K562 (cell line): ENCODE results near the gene MBD4. TPM values are rescaled to one million over a fixed set of nuclear protein-coding genes. Genes with fewer than 3 reads are reported as not detected.

Source experiments
- ATAC-seq: fragments of 200-7000 bp; cut with Tn5 transposase; 3 replicates; pipeline ENCODE4 v1.9.1; 2020; ENCODE audit warnings: moderate library complexity
- BruUV-seq: library from RNA; stranded (reverse); fragments of 400-500 nt; replicated peaks from 2 replicates; lab custom pipeline; 2021; lab: Mats Ljungman, UMichigan
- CTCF ChIA-PET: fragments of 300-600 bp; formaldehyde crosslinking; extraction: SDS; loops from one replicate; lab custom pipeline; 2021; ENCODE audit warnings: low intra/inter-chr PET ratio; lab: Yijun Ruan, JAX
- POLR2A ChIA-PET: fragments of 300-600, 350-650 bp; sonication (Branson Sonifier 250); formaldehyde crosslinking; extraction: SDS; loops from one replicate; lab custom pipeline; 2021; ENCODE audit warnings: antibody characterized with exemption, inconsistent platforms; lab: Yijun Ruan, JAX
- DNase-seq, 4 experiments: peaks; one replicate each; pipeline versions ENCODE4 v3.0.0 to v3.0.0-alpha.2; 2011 to 2018; ENCODE audit warnings: low spot score in 3 of 4, mixed read lengths in 3 of 4; ENCODE audit errors: extremely low read depth in 1 of 4
- FAIRE-seq: peaks from 2 replicates; lab custom pipeline; 2011; peaks lifted over from hg19 to GRCh38; lab: Jason Lieb, UNC
- H2AFZ ChIP-seq: 2 replicates; pipeline ENCODE4 v1.6.0; 2011; ENCODE audit warnings: low read depth, low read length, control low read depth, inconsistent platforms
- H3K27ac ChIP-seq: fragments of 200-600 bp; 3 replicates; pipeline ENCODE4 v1.8.0; 2011; ENCODE audit warnings: low read depth, mild to moderate bottlenecking, control low read depth, inconsistent platforms, low read length, moderate library complexity, mixed read lengths; ENCODE audit errors: extremely low read depth
- H3K27me3 ChIP-seq, 2 experiments: fragments of 300-600 bp in 1 of 2; 2 replicates in 1 of 2; 3 replicates in 1 of 2; pipeline versions ENCODE4 v1.6.0 to v1.8.0; 2011; ENCODE audit warnings: inconsistent platforms in 2 of 2, low read length in 2 of 2, mild to moderate bottlenecking in 1 of 2, mixed read lengths in 1 of 2, moderate library complexity in 1 of 2; ENCODE audit not compliant: control insufficient read depth in 2 of 2, insufficient read depth in 2 of 2
- H3K36me3 ChIP-seq: fragments of 300-600 bp; 3 replicates; pipeline ENCODE4 v1.8.0; 2011; ENCODE audit warnings: mild to moderate bottlenecking, low read length, inconsistent platforms; ENCODE audit not compliant: control insufficient read depth, insufficient read depth
- H3K4me1 ChIP-seq, 2 experiments: fragments of 200-600 bp in 1 of 2; replicated peaks in 1 of 2; 2 replicates in 1 of 2; 3 replicates in 1 of 2; pipeline versions ENCODE4 v1.5.1 to v1.8.0; 2011; ENCODE audit warnings: inconsistent platforms in 2 of 2, low read length in 2 of 2, mild to moderate bottlenecking in 1 of 2, mixed read lengths in 1 of 2, moderate library complexity in 1 of 2; ENCODE audit not compliant: control insufficient read depth in 2 of 2, insufficient read depth in 2 of 2
- H3K4me2 ChIP-seq: 2 replicates; pipeline ENCODE4 v1.6.1; 2011; ENCODE audit warnings: low read length, control low read depth, inconsistent platforms, mixed read lengths; ENCODE audit not compliant: insufficient read depth
- H3K4me3 ChIP-seq: fragments of 200-600 bp; sonication (generic), shearing (Covaris generic); 2 replicates; pipeline ENCODE4 v1.5.1; 2016; ENCODE audit warnings: control low read depth, inconsistent platforms
- H3K79me2 ChIP-seq: fragments of 200-600 bp; 3 replicates; pipeline ENCODE4 v1.8.0; 2011; ENCODE audit warnings: low read length, inconsistent platforms; ENCODE audit not compliant: control insufficient read depth, insufficient read depth
- H3K9ac ChIP-seq, 2 experiments: 2 replicates each; pipeline versions ENCODE4 v1.6.0 to v1.6.1; 2011; ENCODE audit warnings: low read depth in 2 of 2, low read length in 2 of 2, control low read depth in 1 of 2, inconsistent platforms in 1 of 2, mild to moderate bottlenecking in 1 of 2, mixed read lengths in 1 of 2; ENCODE audit not compliant: insufficient read depth in 1 of 2
- H3K9me1 ChIP-seq: one replicate; pipeline ENCODE4 v1.6.0; 2011; ENCODE audit warnings: inconsistent platforms, mild to moderate bottlenecking, low read length, moderate library complexity; ENCODE audit not compliant: control insufficient read depth, insufficient read depth
- H3K9me3 ChIP-seq: replicated peaks from 2 replicates; pipeline ENCODE4 v1.5.1; 2011; ENCODE audit warnings: low read depth, low read length, inconsistent platforms; ENCODE audit not compliant: control insufficient read depth, insufficient read depth
- H4K20me1 ChIP-seq: replicated peaks from 2 replicates; pipeline ENCODE4 v1.6.1; 2011; ENCODE audit warnings: low read length, inconsistent platforms, mixed read lengths; ENCODE audit not compliant: control insufficient read depth, insufficient read depth
- CBFA2T2 ChIP-seq: fragments of 450-650 bp; conservative IDR thresholded peaks from 2 replicates; pipeline ENCODE4 v1.6.1; 2017; ENCODE audit warnings: mild to moderate bottlenecking
- COPS2 ChIP-seq: fragments of 450-650 bp; conservative IDR thresholded peaks from 2 replicates; pipeline ENCODE4 v1.6.1; 2016; ENCODE audit warnings: mild to moderate bottlenecking, moderate library complexity
- FOXM1 ChIP-seq, 2 experiments: fragments of 450-650 bp in 1 of 2; sonication (generic) in 1 of 2; formaldehyde crosslinking in 1 of 2; IDR thresholded peaks; 2 replicates each; pipeline versions ENCODE4 v1.6.1 to v1.9.0; 2017 to 2022; ENCODE audit warnings: low read depth in 2 of 2, mild to moderate bottlenecking in 2 of 2, missing genetic modification reagents in 1 of 2, moderate library complexity in 1 of 2
- MCM7 ChIP-seq, 2 experiments: fragments of 450-650 bp; IDR thresholded peaks; 2 replicates each; pipeline ENCODE4 v1.6.1; 2016 to 2018
- NCOA2 ChIP-seq, 2 experiments: fragments of 450-650 bp; IDR thresholded peaks; 2 replicates each; pipeline ENCODE4 v1.6.1; 2018; ENCODE audit warnings: mild to moderate bottlenecking in 2 of 2, moderate library complexity in 1 of 2; ENCODE audit not compliant: partially characterized antibody in 2 of 2
- PHB ChIP-seq: fragments of 250-450 bp; sonication (Bioruptor Pico); IDR thresholded peaks from 2 replicates; pipeline ENCODE4 v1.5.0; 2021
- RAD21 ChIP-seq, 2 experiments: fragments of 250-450 bp in 1 of 2; fragments of 450-650 bp in 1 of 2; sonication (Bioruptor Pico) in 1 of 2; formaldehyde crosslinking in 1 of 2; IDR thresholded peaks in 1 of 2; conservative IDR thresholded peaks in 1 of 2; 2 replicates each; pipeline versions ENCODE4 v1.4.0 to v1.8.0; 2020 to 2022; ENCODE audit warnings: mild to moderate bottlenecking in 2 of 2, moderate library complexity in 1 of 2
- RBBP5 ChIP-seq: fragments of 200-600 bp; sonication (generic); IDR thresholded peaks from 2 replicates; pipeline ENCODE4 v1.6.1; 2012; ENCODE audit warnings: borderline replicate concordance, mild to moderate bottlenecking, low read length, control low read depth, inconsistent platforms; ENCODE audit not compliant: insufficient read depth, poor library complexity, severe bottlenecking
- RBFOX2 ChIP-seq: fragments of 200-400 bp; formaldehyde crosslinking; IDR thresholded peaks from 2 replicates; pipeline ENCODE4 v1.6.1; 2017; ENCODE audit warnings: low read depth, mild to moderate bottlenecking, low read length, moderate library complexity
- SAP30 ChIP-seq: fragments of 200-600 bp; sonication (generic); IDR thresholded peaks from 2 replicates; pipeline ENCODE4 v1.6.1; 2012; ENCODE audit warnings: borderline replicate concordance, low read depth, mild to moderate bottlenecking, moderate library complexity, low read length, control low read depth, inconsistent platforms; ENCODE audit not compliant: insufficient read depth, poor library complexity, severe bottlenecking
- TRIM24 ChIP-seq, 2 experiments: fragments of 450-650 bp; IDR thresholded peaks; 2 replicates each; pipeline ENCODE4 v1.6.1; 2016
- ZFX ChIP-seq: sonication (generic); formaldehyde crosslinking; IDR thresholded peaks from 2 replicates; pipeline ENCODE4 v1.8.0; 2022; ENCODE audit warnings: mild to moderate bottlenecking, missing genetic modification reagents, moderate library complexity
- WGBS: fragments of 100-300 bp; shearing (Covaris generic); methylation state at CpG from one replicate; pipeline ENCODE4 v1.1.6; 2016; ENCODE audit warnings: low coverage, mixed read lengths; ENCODE audit not compliant: insufficient coverage; ENCODE audit errors: missing lambda C conversion rate; 5-methylcytosine and 5-hydroxymethylcytosine counted together
- in situ Hi-C: fragments of 300-500 bp; cut with MboI; formaldehyde crosslinking; loops from 4 replicates; pipeline ENCODE4 v1.15.0; 2018; ENCODE audit warnings: inconsistent platforms, mixed read lengths
- intact Hi-C: fragments of 100-400 bp; cut with micrococcal nuclease; formaldehyde crosslinking; loops from 2 replicates; pipeline ENCODE4 v1.14.2; 2022
- polyA plus RNA-seq, 8 experiments: library from polyadenylated mRNA; depleted of rRNA in 4 of 8; stranded (reverse) in 5 of 8; unstranded in 3 of 8; fragments of >200 nt; fragmentation: Nextera tagmentation in 2 of 8; fragmentation: Illumina TruSeq in 1 of 8; extraction: Ambion mirVana in 2 of 8; extraction: Trizol in 1 of 8; gene quantifications; 2 replicates each; pipeline versions ENCODE4 v1.2.1 to v1.2.3, GENCODE V29; 2011 to 2014; ENCODE audit warnings: inconsistent platforms in 1 of 8, missing spikeins in 1 of 8
- total RNA-seq, 7 experiments: library from RNA; depleted of rRNA in 6 of 7; stranded (reverse); fragments of >200 nt in 6 of 7; fragmentation: Illumina TruSeq in 2 of 7; extraction: Trizol in 2 of 7; gene quantifications; 2 replicates each; pipeline versions ENCODE4 v1.2.1 to v1.2.3, GENCODE V29; 2011 to 2021; ENCODE audit warnings: low replicate concordance in 1 of 7
- TF ChIP-seq, protein P1 (sequence below): sonication (generic); formaldehyde crosslinking; IDR thresholded peaks from 2 replicates; pipeline ENCODE4 v1.9.0; 2022; ENCODE audit warnings: mild to moderate bottlenecking, missing genetic modification reagents
- TF ChIP-seq, protein P2 (sequence below): fragments of 250-450 bp; sonication (Bioruptor Pico); IDR thresholded peaks from 2 replicates; pipeline ENCODE4 v1.8.0; 2021; ENCODE audit warnings: moderate library complexity, mild to moderate bottlenecking, inconsistent platforms
- TF ChIP-seq, protein P3 (sequence below): fragments of 250-450 bp; sonication (Bioruptor Pico); IDR thresholded peaks from 2 replicates; pipeline ENCODE4 v1.4.0; 2020; ENCODE audit warnings: mild to moderate bottlenecking
- TF ChIP-seq, protein P4 (sequence below): fragments of 250-450 bp; sonication (Bioruptor Pico); IDR thresholded peaks from 2 replicates; pipeline ENCODE4 v1.5.0; 2020; ENCODE audit warnings: mild to moderate bottlenecking

The MBD4 gene
- total and polyA plus RNA-seq, 9 of the 15 experiments (the other 6 are each of a cell fraction or from before 2014, with no cell fraction given): 13.3 to 63.9 (median 39.0) TPM

DNA sequence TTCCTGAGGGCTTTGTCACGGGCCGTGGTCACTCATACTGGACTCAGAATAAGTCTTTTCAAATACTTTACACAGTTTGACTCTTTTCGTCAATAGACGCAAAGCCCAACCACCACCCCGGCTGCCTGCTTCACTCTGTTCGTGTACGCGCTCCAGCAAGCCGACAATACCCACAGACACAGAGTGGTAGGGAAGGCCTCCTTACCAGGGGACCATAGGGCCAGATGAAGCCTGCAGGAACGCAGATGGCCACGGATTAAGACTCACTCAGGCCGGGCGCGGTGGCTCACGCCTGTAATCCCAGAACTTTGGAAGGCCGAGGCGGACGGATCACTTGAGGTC lies 41.0 kb downstream of the MBD4 start:
- no peak for TF ChIP-seq CBFA2T2
- TF ChIP-seq COPS2: no peak
- no peak for TF ChIP-seq TRIM24 (IDR thresholded peaks at IDR 0.05)
- TF ChIP-seq NCOA2 (IDR thresholded peaks at IDR 0.05; ENCODE audit: partially characterized antibody in 2 of 2): no peak
- no peak for TF ChIP-seq MCM7 (IDR thresholded peaks at IDR 0.05)
- peak; percentile 28; the same call in 1 of the 2 replicates for TF ChIP-seq RBFOX2
- TF ChIP-seq, protein P1, sequence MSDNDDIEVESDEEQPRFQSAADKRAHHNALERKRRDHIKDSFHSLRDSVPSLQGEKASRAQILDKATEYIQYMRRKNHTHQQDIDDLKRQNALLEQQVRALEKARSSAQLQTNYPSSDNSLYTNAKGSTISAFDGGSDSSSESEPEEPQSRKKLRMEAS (CRISPR knock-in tag): peak; percentile 21; the same call in 1 of the 2 replicates
- no peak for TF ChIP-seq RAD21 (CRISPR knock-in tag; conservative IDR thresholded peaks at IDR 0.05 in 1 of 2, IDR thresholded peaks at IDR 0.05 in 1 of 2)
- TF ChIP-seq RBBP5: peak; percentile 85
- no peak for TF ChIP-seq PHB (CRISPR knock-in tag)
- TF ChIP-seq FOXM1 (IDR thresholded peaks at IDR 0.05; ENCODE audit: low read depth): no peak
- TF ChIP-seq FOXM1 (CRISPR knock-in tag; IDR thresholded peaks at IDR 0.05; ENCODE audit: low read depth): no peak
- TF ChIP-seq ZFX (CRISPR knock-in tag): peak; percentile 23; the same call in 1 of the 2 replicates
- TF ChIP-seq SAP30: peak; percentile 40
- TF ChIP-seq, protein P2, sequence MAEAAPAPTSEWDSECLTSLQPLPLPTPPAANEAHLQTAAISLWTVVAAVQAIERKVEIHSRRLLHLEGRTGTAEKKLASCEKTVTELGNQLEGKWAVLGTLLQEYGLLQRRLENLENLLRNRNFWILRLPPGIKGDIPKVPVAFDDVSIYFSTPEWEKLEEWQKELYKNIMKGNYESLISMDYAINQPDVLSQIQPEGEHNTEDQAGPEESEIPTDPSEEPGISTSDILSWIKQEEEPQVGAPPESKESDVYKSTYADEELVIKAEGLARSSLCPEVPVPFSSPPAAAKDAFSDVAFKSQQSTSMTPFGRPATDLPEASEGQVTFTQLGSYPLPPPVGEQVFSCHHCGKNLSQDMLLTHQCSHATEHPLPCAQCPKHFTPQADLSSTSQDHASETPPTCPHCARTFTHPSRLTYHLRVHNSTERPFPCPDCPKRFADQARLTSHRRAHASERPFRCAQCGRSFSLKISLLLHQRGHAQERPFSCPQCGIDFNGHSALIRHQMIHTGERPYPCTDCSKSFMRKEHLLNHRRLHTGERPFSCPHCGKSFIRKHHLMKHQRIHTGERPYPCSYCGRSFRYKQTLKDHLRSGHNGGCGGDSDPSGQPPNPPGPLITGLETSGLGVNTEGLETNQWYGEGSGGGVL: no peak
- TF ChIP-seq, protein P3, sequence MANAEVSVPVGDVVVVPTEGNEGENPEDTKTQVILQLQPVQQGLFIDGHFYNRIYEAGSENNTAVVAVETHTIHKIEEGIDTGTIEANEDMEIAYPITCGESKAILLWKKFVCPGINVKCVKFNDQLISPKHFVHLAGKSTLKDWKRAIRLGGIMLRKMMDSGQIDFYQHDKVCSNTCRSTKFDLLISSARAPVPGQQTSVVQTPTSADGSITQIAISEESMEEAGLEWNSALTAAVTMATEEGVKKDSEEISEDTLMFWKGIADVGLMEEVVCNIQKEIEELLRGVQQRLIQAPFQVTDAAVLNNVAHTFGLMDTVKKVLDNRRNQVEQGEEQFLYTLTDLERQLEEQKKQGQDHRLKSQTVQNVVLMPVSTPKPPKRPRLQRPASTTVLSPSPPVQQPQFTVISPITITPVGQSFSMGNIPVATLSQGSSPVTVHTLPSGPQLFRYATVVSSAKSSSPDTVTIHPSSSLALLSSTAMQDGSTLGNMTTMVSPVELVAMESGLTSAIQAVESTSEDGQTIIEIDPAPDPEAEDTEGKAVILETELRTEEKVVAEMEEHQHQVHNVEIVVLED (CRISPR knock-in tag): no peak
- TF ChIP-seq, protein P4, sequence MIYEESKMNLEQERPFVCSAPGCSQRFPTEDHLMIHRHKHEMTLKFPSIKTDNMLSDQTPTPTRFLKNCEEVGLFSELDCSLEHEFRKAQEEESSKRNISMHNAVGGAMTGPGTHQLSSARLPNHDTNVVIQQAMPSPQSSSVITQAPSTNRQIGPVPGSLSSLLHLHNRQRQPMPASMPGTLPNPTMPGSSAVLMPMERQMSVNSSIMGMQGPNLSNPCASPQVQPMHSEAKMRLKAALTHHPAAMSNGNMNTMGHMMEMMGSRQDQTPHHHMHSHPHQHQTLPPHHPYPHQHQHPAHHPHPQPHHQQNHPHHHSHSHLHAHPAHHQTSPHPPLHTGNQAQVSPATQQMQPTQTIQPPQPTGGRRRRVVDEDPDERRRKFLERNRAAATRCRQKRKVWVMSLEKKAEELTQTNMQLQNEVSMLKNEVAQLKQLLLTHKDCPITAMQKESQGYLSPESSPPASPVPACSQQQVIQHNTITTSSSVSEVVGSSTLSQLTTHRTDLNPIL (CRISPR knock-in tag): no peak
- WGBS: under 1% methylated on average over 18 of the region's 18 CpGs
- peak overlapping the region; percentile 73 for H3K4me3 ChIP-seq
- peak overlapping the region; percentile 87 for H3K27ac ChIP-seq
- ChIA-PET CTCF (interaction anchor here (1.5 kb wide), 1 partner anchor 55 kb away, joined by 5 read pairs; no protein-coding TSS in a partner anchor), POLR2A (interaction anchor here (0.7 to 3.3 kb wide), 2 partner anchors 15 to 65 kb away, joined by 3 to 21 read pairs; no protein-coding TSS in a partner anchor)
- intact Hi-C loops: loop anchor here (5.0 kb wide), 1 partner anchor 39 kb away; the partner anchor contains the start of gene MBD4
- H3K4me1 ChIP-seq: peaks cover 0 to 5% of the 10 kb centered on the region in 2 experiments; a peak in 4 of 5 replicates
- peak overlapping the region; percentile 85 to 98 for H3K9ac ChIP-seq
- FAIRE-seq (no peak), ATAC-seq (peak; percentile 65), DNase-seq (peak; percentile 26 to 37 (median 30))
- peak overlapping the region; percentile 92 for H3K4me2 ChIP-seq
- H4K20me1 ChIP-seq: no peaks in the 10 kb centered on the region
- H3K9me1 ChIP-seq: no peaks in the 10 kb centered on the region
- H3K9me3 ChIP-seq: no peaks in the 10 kb centered on the region
- H3K79me2 ChIP-seq: peaks cover 42% of the 10 kb centered on the region
- no peaks in the 10 kb centered on the region for H3K27me3 ChIP-seq
- in situ Hi-C loops: loop anchor here (25.0 kb wide), 1 partner anchor 414 kb away; no protein-coding TSS in a partner anchor
- H3K36me3 ChIP-seq: peaks cover 25% of the 10 kb centered on the region
- no TSS peak for BruUV-seq
- peak overlapping the region; percentile 93; the same call in 1 of the 2 replicates for H2AFZ ChIP-seq
